Measurements from ENCODE around the gene CDCA8. TPM values are rescaled to one million over a fixed set of nuclear protein-coding genes. Genes with fewer than 3 reads are reported as not detected.

Gene CDCA8
- total and polyA plus RNA-seq, 4 donors = 0.80 to 2.2 (median 1.6) TPM

- H3K36me3 ChIP-seq (ENCODE audit: control insufficient read depth in 4 of 4, insufficient read depth in 4 of 4, low read length in 4 of 4) = peaks cover 0 to 3% (median 0%) of the 10 kb centered on the region in 4 donors
- no peaks in the 10 kb centered on the region for H3K9me3 ChIP-seq (ENCODE audit: control insufficient read depth in 4 of 4, insufficient read depth in 3 of 4, low read length in 3 of 4)
- no peak overlapping the region for H3K4me3 ChIP-seq
- no peak for TF ChIP-seq CTCF (IDR thresholded peaks at IDR 0.05; ENCODE audit: control extremely low read depth, extremely low read depth)
- H3K27ac ChIP-seq (ENCODE audit: low read depth in 1 of 2, low read length in 1 of 2) = no peak overlapping the region
- H3K9ac ChIP-seq (ENCODE audit: insufficient read depth in 1 of 2, low read length in 2 of 2) = no peak overlapping the region
- ATAC-seq (ENCODE audit: insufficient read depth, low FRiP score) (no peak), DNase-seq (peak; percentile 32 to 61 (median 44))
- peaks cover 0 to 3% (median 0%) of the 10 kb centered on the region in 3 donors for H3K27me3 ChIP-seq (ENCODE audit: control insufficient read depth in 3 of 3, insufficient read depth in 3 of 3, low read length in 2 of 3)
- peaks cover 0 to 3% (median 0%) of the 10 kb centered on the region in 5 donors for H3K4me1 ChIP-seq (ENCODE audit: control insufficient read depth in 5 of 5, insufficient read depth in 5 of 5, low read length in 5 of 5)
- WGBS, 2 donors = 51 to 53% methylated on average over 14 of the region's 14 CpGs
Measured at GRCh38 chr1:37676281-37677142, 15.8 kb upstream of the CDCA8 start.

- Histone ChIP-seq H3K27me3 (ENCODE audit: control insufficient read depth in 3 of 3, insufficient read depth in 3 of 3, low read length in 2 of 3) (peaks cover 0 to 3% (median 0%) of the 10 kb centered on the region in 3 donors), H3K4me1 (ENCODE audit: control insufficient read depth in 5 of 5, insufficient read depth in 5 of 5, low read length in 5 of 5) (peaks cover 0 to 3% (median 0%) of the 10 kb centered on the region in 5 donors), H3K4me3 (no peak overlapping the region), H3K9ac (ENCODE audit: insufficient read depth in 1 of 2, low read length in 2 of 2) (no peak overlapping the region), H3K27ac (ENCODE audit: low read depth in 1 of 2, low read length in 1 of 2) (no peak overlapping the region), H3K9me3 (ENCODE audit: control insufficient read depth in 4 of 4, insufficient read depth in 3 of 4, low read length in 3 of 4) (no peaks in the 10 kb centered on the region), H3K36me3 (ENCODE audit: control insufficient read depth in 4 of 4, insufficient read depth in 4 of 4, low read length in 4 of 4) (peaks cover 0 to 3% (median under 1%) of the 10 kb centered on the region in 4 donors)
- no peak for TF ChIP-seq CTCF (IDR thresholded peaks at IDR 0.05; ENCODE audit: control extremely low read depth, extremely low read depth)
- ATAC-seq (ENCODE audit: insufficient read depth, low FRiP score) (no peak), DNase-seq (no peak)
- 70 to 79% methylated on average over 4 of the region's 4 CpGs for WGBS, 2 donors
Measured at GRCh38 chr1:37677143-37677439, 15.2 kb upstream of the CDCA8 start.

DNA sequence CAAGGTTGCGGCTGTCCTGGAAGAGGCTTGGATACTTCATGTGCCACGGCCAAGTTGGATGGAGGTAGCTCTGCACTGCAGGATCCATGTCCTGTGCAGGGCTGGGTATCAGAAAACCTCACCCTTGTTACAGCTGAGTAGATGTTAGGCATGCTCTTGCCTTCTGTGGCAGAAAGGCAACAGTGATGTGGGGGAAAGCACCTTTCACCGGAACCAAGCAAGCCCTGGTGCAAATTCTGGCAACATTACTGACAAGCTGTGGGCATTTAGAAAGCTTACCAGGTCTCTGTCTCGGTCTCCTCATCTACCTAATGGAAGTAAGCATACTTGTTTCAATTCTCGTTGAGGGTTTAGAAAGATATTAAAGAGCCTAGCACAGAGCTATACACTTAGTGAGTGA lies 14.5 kb upstream of the CDCA8 start:
- H3K4me1 ChIP-seq (ENCODE audit: control insufficient read depth in 5 of 5, insufficient read depth in 5 of 5, low read length in 5 of 5) = peaks cover 0 to 3% (median 0%) of the 10 kb centered on the region in 5 donors
- ATAC-seq (ENCODE audit: insufficient read depth, low FRiP score) = no peak
- H3K36me3 ChIP-seq (ENCODE audit: control insufficient read depth in 4 of 4, insufficient read depth in 4 of 4, low read length in 4 of 4) = peaks cover 2 to 7% (median 3%) of the 10 kb centered on the region in 4 donors
- H3K9ac ChIP-seq (ENCODE audit: insufficient read depth in 1 of 2, low read length in 2 of 2) = no peak overlapping the region
- H3K4me3 ChIP-seq = no peak overlapping the region
- H3K27ac ChIP-seq (ENCODE audit: low read depth in 1 of 2, low read length in 1 of 2) = no peak overlapping the region
- no peak for TF ChIP-seq CTCF (IDR thresholded peaks at IDR 0.05; ENCODE audit: control extremely low read depth, extremely low read depth)
- H3K9me3 ChIP-seq (ENCODE audit: control insufficient read depth in 4 of 4, insufficient read depth in 3 of 4, low read length in 3 of 4) = no peaks in the 10 kb centered on the region
- 85 to 89% methylated on average over 5 of the region's 5 CpGs for WGBS, 2 donors
- H3K27me3 ChIP-seq (ENCODE audit: control insufficient read depth in 3 of 3, insufficient read depth in 3 of 3, low read length in 2 of 3) = peaks cover 0 to 3% (median 0%) of the 10 kb centered on the region in 3 donors
- DNase-seq = no peak
